Activated naive CD4-positive, alpha-beta T cell treated with anti-CD3 and anti-CD28 coated beads, Interleukin-2, amount 50 U/mL, for 24 hours (primary cell): ENCODE data around the gene EHMT1.

Experiments used
- H3K27ac Mint-ChIP-seq: one replicate; pipeline ENCODE4 v1.8.0; 2021; ENCODE audit warnings: mild to moderate bottlenecking, mixed read lengths
- H3K27me3 Mint-ChIP-seq: one replicate; pipeline ENCODE4 v1.8.0; 2021; ENCODE audit warnings: mixed read lengths
- H3K36me3 Mint-ChIP-seq: one replicate; pipeline ENCODE4 v1.8.0; 2021; ENCODE audit warnings: mixed read lengths
- H3K4me1 Mint-ChIP-seq: one replicate; pipeline ENCODE4 v1.8.0; 2021; ENCODE audit warnings: mixed read lengths
- H3K4me3 Mint-ChIP-seq: one replicate; pipeline ENCODE4 v1.8.0; 2021; ENCODE audit warnings: mild to moderate bottlenecking, mixed read lengths
- H3K9me3 Mint-ChIP-seq: one replicate; pipeline ENCODE4 v1.8.0; 2021; ENCODE audit warnings: mixed read lengths

The EHMT1 gene

DNA sequence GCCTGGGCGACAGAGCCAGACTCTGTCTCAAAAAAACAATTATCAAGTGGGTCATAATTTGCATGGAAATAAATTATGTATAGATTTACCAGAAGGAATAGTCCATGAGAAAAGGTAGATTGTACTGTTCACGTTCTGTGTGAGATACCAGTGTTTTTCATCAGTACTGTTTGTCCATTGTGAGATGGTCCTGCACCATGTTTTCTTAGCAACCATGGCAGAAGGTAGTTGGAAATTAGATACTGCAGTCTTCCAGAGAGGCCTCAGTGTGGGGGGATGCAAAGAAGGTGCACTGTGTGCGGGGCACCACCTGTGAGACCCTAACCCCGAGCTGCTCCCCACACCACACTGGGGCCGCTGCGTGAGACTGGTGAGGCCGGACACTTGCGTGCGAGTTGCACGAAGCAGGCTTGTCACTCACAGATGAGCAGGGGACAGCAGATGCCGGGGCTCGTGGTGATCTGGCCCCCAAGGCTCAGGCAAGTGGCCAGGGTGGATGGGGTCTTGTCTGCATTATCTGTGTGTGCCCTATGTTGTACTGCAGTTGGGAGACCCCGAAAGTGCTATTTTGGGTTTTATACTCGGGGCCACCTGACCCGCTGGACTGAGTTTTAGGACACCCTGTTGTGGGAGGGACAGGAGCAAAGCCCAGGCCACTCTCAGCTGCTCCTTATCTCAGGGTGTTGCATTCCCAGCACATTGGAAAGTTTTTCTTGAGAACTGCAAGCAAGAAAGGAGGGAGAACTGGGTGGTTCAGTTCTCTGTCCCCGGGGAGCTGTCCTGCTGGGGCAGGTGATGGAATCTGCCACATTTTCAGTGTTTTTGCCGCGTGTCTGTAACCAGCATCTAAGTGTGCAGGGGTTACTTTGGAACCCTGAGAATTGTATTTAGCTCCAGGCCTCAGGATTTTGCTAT lies 61.9 kb downstream of the EHMT1 start:
- Mint-ChIP-seq H3K27ac (no peak overlapping the region), H3K36me3 (peaks cover 7% of the 10 kb centered on the region), H3K9me3 (no peaks in the 10 kb centered on the region), H3K27me3 (no peaks in the 10 kb centered on the region), H3K4me3 (no peak overlapping the region), H3K4me1 (peaks cover 45% of the 10 kb centered on the region)

DNA sequence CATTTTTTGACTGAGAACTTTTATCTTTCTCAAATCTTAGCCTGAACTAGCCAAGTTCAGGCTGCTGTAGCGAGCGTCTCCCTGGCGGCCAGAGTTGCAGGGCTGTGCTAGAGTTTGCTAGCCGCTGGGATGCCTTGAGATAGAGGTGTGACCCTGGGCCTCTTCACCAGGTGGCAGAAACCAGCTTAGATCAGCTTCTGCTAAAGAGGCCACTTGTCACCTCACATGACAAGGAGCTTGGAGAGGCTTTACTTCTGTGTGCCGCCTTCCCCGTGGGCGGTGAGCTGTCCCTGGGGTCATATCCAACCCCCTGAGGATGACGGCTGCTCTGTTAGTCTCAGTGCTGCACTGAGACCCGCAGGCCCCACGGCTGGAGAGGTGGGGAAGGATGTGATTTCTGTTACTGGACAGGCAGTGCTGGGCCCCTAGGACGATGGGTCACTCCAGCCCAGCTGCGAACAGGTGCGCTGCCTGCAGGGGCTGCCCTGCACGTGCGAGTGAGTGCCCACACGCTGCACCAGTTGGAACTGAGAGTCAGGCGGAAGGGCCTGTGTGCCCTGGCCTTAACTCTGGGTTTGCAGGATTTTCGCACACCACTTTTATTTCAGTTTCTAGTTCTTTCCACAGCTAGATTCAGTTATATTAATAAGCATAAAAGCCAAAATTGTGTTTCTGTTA lies 63.8 kb downstream of the EHMT1 start:
- Mint-ChIP-seq H3K4me3 (no peak overlapping the region), H3K4me1 (peaks cover 53% of the 10 kb centered on the region), H3K9me3 (no peaks in the 10 kb centered on the region), H3K36me3 (peaks cover 6% of the 10 kb centered on the region), H3K27me3 (no peaks in the 10 kb centered on the region), H3K27ac (no peak overlapping the region)

DNA sequence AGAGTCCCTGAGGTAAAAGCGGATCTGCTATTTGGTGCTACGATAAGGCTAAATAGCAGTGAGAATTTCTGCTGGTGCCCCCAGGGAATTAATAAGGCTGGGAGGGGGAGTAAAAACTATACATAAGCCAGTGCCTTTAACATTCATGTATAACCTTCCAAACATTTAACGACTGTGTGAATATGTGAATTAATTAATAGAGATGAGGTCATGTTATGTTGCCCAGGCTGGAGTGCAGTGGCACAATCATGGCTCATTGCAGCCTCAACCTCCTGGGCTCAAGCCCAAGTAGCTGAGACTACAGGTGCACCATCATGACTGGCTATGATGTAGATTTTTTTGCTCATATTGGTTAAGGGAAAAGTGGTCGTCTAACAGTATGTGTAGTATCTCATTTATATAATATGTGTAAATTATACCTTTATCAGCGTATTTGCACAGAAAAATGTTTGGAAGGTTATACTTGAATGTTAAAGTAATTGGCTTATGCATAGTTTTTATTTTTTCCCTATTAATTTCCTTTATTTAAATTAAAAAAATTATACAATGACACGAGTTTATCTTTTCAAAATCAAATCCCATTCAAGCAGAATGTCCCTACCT lies 64.6 kb downstream of the EHMT1 start:
- no peak overlapping the region for H3K4me3 Mint-ChIP-seq
- no peaks in the 10 kb centered on the region for H3K9me3 Mint-ChIP-seq
- peaks cover 53% of the 10 kb centered on the region for H3K4me1 Mint-ChIP-seq
- H3K27me3 Mint-ChIP-seq, result no peaks in the 10 kb centered on the region
- H3K36me3 Mint-ChIP-seq, result peaks cover 6% of the 10 kb centered on the region
- no peak overlapping the region for H3K27ac Mint-ChIP-seq

DNA sequence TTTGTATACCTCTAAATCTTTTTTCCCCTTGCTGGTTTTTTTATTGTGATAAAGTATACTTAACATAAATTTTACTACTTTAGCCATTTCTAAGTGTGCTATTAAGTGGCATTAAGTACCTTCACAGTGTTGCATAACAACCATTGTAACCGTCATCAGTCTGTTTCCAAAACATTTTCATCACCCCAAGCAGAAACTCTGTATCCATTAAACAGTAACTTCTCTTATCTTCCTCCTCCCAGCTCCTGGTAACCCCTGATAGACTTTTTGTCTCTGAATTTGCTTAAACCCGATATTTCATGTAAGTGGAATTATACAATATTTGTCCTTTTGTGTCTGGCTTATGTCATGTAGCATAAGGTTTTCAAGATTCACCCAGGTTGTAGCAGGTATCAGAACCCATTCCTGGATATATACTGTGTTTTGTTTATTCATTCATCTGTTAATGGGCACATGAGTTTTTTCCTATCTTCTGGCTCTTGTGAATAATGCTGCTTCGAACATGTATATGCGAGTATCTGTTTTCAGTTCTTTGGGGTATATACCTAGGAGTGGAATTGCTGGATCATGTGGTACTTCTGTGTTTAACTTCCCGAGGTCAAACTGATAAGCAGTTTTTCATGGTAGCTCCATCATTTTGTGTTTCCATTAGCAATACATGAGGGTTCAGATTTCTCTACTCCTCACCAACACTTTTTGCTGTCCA lies 66.4 kb downstream of the EHMT1 start:
- Mint-ChIP-seq H3K27ac (no peak overlapping the region), H3K27me3 (no peaks in the 10 kb centered on the region), H3K36me3 (peaks cover 6% of the 10 kb centered on the region), H3K9me3 (no peaks in the 10 kb centered on the region), H3K4me3 (no peak overlapping the region), H3K4me1 (peaks cover 57% of the 10 kb centered on the region)

DNA sequence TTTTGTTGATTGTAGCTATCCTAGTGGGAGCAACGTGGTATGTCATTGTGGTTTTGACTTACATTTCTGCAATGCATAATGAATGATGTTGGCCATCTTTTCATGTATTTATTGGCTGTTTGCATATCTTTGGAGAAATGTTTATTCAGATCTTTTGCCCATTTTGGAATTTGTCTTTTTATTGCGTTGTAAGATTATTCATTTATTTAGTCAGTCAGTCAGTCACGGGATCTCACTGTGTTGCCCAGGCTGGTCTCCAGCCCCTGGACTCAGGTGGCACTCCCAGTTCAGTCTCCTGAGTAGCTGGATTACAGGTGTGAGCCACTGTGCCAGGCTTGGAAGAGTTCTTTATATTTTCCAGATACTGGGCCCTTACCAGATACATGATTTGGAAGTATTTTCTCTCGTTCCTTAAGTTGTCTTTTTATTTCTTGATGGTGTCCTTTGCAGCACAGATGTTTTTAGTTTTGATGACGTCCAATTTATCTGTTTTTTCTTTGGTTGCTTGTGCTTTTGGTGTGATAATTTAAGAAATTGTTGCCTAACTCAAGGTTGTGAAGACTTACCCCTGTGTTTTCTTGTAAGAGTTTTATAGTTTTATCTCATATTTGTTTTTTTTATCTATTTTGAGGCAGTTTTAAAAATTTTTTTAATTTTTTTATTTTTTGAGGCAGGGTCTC lies 67.1 kb downstream of the EHMT1 start:
- no peak overlapping the region for H3K27ac Mint-ChIP-seq
- peaks cover 62% of the 10 kb centered on the region for H3K4me1 Mint-ChIP-seq
- H3K4me3 Mint-ChIP-seq, result no peak overlapping the region
- no peaks in the 10 kb centered on the region for H3K27me3 Mint-ChIP-seq
- H3K36me3 Mint-ChIP-seq, result peaks cover 6% of the 10 kb centered on the region
- H3K9me3 Mint-ChIP-seq, result no peaks in the 10 kb centered on the region

DNA sequence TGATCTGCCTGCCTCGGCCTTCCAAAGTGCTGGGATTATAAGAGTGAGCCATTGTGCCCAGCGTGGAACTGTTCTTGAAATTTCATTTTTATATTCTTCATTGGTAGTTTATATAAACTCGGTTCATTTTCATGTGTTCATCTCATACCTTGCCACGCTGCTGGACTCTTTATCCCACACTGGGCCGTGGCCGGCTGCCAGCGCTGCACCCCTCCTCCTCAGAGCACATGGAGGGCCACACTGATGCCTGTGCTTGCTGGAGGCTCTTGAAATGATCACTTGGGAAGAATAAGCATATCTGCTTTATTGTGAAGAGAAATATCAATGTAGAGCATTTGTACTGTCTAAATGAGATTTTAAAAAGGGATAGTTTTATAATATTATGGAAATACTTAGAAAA lies 69.5 kb downstream of the EHMT1 start:
- H3K4me3 Mint-ChIP-seq, result no peak overlapping the region
- no peak overlapping the region for H3K27ac Mint-ChIP-seq
- peaks cover 71% of the 10 kb centered on the region for H3K4me1 Mint-ChIP-seq
- H3K9me3 Mint-ChIP-seq, result no peaks in the 10 kb centered on the region
- peaks cover 7% of the 10 kb centered on the region for H3K36me3 Mint-ChIP-seq
- H3K27me3 Mint-ChIP-seq, result no peaks in the 10 kb centered on the region

DNA sequence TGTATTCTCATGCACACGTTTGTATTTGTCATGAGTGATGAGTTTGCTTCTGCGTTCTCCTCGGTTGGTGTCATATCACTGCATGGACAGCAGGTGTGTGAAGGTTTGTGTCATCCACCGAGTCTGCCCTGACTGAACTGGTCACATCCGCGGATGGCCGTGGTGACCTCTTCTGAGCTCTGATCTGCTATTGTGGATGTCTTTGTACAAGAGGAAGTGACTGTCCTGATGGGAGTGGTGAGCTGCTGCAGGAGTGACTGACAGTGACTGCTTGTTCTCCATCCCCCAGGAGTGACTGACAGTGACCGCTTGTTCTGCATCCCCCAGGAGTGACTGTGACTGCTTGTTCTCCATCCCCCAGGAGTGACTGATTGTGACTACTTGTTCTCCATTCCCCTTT lies 69.9 kb downstream of the EHMT1 start:
- Mint-ChIP-seq H3K9me3 (no peaks in the 10 kb centered on the region), H3K4me3 (no peak overlapping the region), H3K4me1 (peaks cover 69% of the 10 kb centered on the region)

DNA sequence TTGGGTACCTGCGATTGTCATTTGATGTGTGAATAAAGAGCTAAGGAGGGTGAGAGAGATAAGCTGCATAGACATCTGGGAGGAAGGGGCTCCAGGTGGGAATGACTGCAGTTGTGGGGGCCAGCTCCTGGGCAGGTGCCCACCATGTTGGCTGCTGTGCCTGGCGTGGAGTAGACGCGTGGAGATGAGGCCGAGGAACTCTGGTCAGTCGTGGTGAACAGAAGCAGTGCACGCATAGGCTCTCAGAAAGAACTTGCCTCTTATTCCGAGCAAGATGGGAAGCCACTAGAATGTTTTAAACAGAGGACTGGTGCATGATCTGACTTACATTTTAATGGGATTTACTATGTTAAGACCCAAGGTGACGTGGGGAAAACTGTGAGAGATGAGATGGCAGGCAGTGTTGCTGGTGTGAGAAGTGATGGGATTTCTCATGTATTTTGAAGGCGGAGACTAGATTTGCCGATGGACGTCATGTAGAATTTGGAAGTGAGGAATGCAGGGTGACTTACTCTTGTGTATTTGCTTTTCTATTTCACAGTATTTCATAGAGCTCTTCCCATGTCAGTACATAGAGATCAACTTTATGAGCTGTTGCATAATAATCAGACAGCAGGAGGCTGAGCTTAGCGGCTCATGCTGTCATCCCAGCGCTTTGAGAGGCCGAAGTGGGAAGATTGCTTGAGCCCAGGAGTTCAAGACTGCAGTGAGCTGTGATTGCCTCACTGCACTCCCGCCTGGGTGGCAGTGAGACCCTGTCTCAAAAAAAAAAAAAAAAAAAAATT lies 71.1 kb downstream of the EHMT1 start:
- H3K4me3 Mint-ChIP-seq, result no peak overlapping the region
- H3K9me3 Mint-ChIP-seq, result no peaks in the 10 kb centered on the region
- peaks cover 73% of the 10 kb centered on the region for H3K4me1 Mint-ChIP-seq
- no peaks in the 10 kb centered on the region for H3K27me3 Mint-ChIP-seq
- H3K27ac Mint-ChIP-seq, result peak overlapping the region; percentile 15
- H3K36me3 Mint-ChIP-seq, result peaks cover 7% of the 10 kb centered on the region

More for the DNA sequence above, 69.9 kb downstream of the EHMT1 start:
- Mint-ChIP-seq H3K27me3 (no peaks in the 10 kb centered on the region), H3K27ac (no peak overlapping the region), H3K36me3 (peaks cover 7% of the 10 kb centered on the region)

DNA sequence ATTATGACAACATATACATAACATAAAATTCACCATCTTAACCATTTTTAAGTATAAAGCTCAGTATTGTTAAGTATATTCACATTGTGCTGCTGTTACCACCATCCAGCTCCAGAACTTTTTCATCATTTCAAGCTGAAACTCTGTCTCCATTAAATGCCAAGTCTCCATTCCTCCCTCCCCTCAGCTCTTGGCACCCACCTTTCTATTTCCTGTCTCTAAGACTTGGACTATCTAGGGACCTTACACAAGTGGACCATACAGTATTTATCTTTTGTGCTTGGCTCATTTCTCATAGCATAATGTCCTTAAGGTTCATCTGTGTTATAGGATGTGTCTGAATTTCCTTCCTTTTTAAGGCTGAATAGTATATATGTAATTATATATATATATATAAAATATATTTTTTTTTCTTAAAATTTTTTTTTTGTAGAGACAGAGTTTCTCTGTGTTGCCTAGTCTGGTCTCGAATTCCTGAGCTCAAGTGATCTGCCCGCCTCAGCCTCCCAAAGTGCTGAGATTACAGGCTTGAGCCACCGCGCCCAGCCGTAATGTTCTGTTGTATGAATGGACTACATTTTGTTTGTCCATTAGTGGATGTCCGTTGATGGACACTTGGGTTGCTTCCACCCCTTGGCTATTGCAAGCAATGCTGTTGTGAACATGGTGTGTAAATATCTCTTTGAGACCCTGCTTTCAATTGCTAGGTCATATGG lies 72.3 kb downstream of the EHMT1 start:
- no peaks in the 10 kb centered on the region for H3K9me3 Mint-ChIP-seq

DNA sequence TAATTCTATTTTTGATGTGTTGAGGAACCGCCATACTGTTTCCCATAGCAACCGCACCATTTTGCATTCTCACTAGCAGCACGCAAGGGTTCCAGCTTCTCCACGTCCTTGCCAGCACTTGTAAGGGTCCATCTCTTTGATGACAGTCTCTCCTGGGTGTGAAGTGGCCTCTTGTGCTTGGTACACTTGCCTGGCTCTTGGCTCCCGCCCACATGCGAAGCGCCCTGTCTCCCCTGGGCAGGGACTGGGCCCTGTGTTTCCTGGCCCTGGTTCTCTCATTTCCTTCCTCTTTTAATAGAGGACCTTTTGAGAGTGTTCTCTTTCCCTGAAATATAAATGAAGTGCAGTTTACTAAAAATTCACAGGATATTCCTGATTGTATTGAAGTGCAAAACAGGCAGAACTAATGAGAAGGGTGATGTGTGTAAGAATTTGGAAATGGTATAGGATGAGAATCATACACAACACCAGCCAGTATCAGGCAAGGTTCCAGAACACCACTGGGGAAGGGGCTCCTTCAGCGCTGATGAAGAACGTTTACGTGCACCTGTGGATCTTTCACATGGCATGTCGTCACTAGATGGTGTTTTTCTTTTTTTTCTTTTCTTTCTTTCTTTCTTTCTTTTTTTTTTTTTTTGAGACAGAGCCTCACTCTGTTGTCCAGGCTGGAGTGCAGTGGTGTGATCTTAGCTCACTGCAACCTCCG lies 73.0 kb downstream of the EHMT1 start:
- Mint-ChIP-seq H3K36me3 (peaks cover 2% of the 10 kb centered on the region), H3K27ac (no peak overlapping the region), H3K9me3 (no peaks in the 10 kb centered on the region), H3K4me3 (no peak overlapping the region), H3K4me1 (peaks cover 76% of the 10 kb centered on the region), H3K27me3 (no peaks in the 10 kb centered on the region)

More for the DNA sequence above, 72.3 kb downstream of the EHMT1 start:
- Mint-ChIP-seq H3K27me3 (no peaks in the 10 kb centered on the region), H3K4me1 (peaks cover 71% of the 10 kb centered on the region), H3K4me3 (no peak overlapping the region), H3K27ac (no peak overlapping the region), H3K36me3 (peaks cover 2% of the 10 kb centered on the region)

DNA sequence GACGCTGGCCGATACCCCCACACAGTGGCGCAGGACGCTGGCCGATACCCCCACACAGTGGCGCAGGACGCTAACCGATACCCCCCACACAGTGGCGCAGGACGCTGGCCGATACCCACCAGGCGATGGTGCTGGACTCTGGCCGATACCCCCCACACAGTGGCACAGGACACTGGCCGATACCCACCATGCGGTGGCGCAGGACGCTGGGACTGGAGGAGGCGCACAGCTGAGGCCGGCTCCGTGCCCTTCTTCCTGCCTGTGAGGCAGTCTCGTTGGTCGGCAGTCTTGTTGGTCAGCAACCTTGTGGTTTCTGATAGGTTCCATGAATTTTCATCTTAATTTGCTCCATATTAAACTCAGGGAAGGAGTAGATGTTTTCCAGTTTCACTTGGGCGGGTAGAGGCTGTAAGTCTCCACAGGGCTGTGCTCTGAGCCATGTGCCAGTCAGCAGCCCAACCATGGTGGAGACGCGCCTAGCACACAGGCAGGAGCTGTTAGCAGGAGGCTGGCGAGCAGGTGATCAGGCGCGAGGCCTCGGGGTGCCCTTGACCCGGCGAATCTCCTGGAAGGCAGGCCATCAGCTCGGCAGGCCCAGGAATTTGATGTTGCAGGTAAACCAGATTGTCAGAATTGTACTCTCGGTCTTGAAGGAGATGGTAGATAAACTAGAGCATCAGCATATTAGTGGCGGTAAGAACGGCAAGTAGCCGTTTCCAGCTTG lies 75.6 kb downstream of the EHMT1 start:
- H3K4me3 Mint-ChIP-seq, result no peak overlapping the region
- H3K27me3 Mint-ChIP-seq, result no peaks in the 10 kb centered on the region

DNA sequence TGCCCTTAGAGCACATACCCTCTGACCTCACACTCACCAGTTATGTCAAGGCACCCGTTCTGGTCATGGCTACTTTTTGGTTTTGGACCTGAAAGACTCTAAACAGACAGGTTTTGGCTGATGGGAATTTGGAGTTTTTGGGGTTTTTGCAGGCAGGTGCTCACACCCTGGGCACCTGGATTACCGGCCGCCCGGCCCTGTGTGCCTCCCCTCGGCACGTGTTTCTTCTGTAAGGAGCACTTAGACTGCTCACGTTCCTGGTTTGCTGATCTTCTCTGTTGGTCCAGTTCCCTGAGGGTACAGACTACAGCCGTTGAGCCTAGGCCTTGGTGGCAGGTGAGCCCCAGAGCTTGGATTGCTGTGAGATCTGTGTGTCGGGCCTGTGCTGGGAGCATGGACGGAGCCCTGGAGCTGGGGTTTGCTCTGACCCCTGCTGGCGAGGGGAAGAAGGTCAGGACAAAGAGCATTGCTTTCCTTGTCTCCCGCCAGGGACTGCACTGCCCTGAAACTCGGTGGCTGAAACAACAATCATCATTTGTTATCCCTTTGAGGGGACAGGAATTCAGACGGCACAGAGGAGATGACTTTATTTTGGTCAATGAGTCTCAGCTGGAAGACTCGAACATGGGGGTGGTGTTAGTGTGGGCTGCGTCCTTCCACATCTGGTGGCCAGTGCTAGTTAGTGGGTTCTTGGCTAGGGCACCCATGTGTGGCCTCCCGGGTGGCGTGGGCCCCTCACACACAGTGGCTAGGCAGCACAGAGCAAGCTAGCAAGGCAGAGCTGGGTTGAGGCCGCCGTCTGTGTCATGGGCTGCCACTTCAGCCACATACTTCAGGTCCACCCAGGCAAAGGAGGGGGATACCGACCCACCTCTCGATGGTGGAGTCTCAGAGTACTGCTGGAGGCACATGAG lies 76.4 kb downstream of the EHMT1 start:
- H3K36me3 Mint-ChIP-seq, result peaks cover 2% of the 10 kb centered on the region
- no peaks in the 10 kb centered on the region for H3K9me3 Mint-ChIP-seq
- no peak overlapping the region for H3K27ac Mint-ChIP-seq
- peaks cover 72% of the 10 kb centered on the region for H3K4me1 Mint-ChIP-seq
- H3K4me3 Mint-ChIP-seq, result no peak overlapping the region
- H3K27me3 Mint-ChIP-seq, result no peaks in the 10 kb centered on the region

More for the DNA sequence above, 75.6 kb downstream of the EHMT1 start:
- Mint-ChIP-seq H3K36me3 (peaks cover 2% of the 10 kb centered on the region), H3K9me3 (no peaks in the 10 kb centered on the region), H3K4me1 (peaks cover 75% of the 10 kb centered on the region), H3K27ac (no peak overlapping the region)
